HK-2 (cell line): ENCODE results near the gene GRAMD2A.

Experiments used
- DNase-seq: peaks from one replicate; pipeline ENCODE4 v3.0.0-alpha.2; 2018; ENCODE audit not compliant: unreplicated experiment

GRAMD2A gene

DNA sequence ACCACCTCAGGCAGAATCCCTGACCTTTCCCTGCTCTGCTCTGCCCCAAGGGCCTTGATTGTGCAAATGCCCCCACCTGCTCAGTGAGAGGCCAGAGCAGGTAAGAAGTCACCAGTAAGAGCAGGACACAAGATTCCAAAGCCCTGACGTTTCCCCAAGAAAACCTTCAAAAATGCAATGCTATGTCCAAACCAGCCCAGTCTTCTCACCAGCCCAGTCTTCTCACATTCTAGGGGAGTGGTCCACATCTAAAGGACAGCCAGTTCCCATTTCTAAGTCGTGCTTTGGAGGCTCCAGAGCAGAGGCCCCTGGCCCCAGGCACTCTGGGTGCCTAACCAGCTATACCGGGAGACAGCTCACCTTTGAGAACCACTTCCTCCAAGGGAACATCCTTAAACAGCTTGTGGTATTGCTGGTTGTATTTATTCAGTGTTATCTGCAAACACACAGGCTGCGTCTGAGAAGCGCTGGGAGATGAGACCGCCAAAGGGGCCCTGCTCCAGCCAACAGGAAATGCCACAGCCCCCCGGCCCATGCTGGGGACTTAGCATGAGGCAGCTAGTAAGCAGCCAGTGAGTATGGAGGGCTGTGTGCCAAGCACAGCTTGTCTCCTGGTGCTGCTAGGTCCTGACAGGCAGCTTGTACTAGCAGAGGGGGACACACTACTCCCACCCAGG lies 29.3 kb downstream of the GRAMD2A start:
- no peak for DNase-seq

GRCh38 chr15:72167445-72167844 lies 30.1 kb downstream of the GRAMD2A start:
- DNase-seq = no peak

GRCh38 chr15:72166716-72167417 lies 30.7 kb downstream of the GRAMD2A start:
- DNase-seq = no peak

DNA sequence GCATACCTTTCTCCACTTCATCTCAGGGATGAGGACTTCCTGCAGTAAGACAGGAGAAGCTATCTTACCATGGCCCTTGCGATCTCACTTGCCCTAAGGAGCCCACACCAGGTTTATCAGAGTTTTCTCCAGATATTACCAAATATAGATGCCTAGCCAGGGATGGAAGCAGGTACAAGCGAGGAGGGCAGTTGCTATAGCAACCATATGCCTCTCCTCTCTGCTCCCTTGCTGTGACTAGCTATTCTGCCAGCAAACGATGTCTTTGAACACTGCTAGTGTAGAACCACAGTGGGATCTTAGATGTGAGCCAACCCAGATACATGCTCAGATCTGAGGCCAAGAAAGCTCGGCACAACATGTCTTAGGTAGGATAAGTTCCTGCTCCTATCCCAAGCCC lies 33.9 kb downstream of the GRAMD2A start:
- no peak for DNase-seq

GRCh38 chr15:72162569-72162968 lies 35.0 kb downstream of the GRAMD2A start:
- DNase-seq = no peak

DNA sequence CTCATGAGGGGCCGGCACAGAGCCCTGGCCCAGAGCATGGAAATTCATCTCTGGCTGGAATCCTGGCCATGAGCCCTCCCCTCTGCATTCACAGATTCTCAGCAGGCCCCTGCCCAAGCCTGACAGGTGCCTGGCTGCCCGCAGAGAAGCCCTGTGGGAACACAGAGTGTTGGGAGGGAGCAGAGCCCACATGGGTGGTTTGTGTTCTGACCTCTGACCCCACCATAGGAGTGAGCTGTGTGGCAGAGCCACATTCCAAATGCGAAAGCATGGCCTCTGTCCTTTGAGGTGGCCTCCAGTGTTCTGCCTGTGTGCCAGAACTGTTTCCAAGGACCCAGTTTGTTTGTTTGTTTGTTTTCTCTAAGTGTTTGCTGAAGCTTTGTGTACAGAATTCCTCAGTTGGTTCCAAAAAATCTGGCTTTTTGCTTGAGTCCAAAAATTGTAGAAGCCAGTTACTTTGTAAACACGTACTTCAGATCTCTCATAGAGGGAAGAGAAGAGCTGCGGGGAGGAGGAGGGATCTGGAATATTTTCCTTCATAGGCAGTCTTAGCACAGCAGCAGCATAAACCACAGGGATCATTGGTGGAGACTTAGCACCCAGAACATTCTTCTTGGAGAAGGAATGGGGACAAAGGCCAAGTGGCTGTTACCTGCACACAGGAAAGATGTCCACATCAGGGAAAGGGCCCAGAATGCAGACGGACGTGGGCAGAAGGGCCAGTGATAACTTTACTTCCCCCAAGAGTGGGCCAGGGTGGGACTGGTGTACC lies 36.0 kb downstream of the GRAMD2A start:
- no peak for DNase-seq

DNA sequence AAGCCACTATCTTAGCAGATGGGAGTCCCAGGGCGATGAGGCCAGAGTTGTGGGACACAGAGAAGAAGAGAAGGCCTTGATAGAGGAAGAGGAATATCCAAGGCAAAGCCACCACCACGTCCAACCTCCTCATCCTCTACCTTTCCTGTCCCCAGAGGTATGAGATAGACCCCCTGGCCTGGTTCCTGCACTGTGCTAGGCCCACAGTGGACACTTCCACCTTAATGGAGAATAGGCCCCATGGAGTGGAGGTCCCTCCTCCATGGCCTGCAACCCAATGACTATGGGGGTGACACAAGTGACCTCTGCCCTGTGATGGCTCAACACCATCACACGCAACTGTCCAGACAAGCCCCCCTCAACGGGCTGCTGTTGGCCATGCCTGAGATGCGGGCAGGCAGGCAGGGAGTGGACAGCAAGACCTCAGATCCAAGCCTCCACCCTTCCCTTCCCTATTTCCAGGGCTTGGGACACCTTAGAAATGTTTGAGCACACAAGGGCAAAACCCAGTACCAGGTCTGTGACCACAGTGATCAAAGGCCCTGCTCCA lies 36.8 kb downstream of the GRAMD2A start:
- DNase-seq = no peak

DNA sequence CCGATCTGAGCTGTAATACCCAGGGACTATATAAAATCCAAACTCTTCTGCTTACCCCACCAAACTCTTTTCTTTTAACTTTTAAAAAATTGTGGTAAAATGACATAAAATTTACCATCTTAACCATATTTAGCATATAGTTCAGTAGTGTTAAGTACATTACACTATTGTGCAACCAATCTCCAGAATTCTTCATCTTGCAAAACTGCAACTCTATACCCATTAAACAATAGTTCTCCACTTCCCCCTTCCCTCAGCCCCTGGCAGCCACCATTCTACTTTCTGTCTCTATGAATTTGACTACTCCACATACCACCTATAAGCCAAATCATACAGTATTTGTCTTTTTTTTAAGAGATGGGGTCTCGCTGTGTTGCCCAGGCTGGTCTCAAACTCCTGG lies 40.7 kb downstream of the GRAMD2A start:
- no peak for DNase-seq

DNA sequence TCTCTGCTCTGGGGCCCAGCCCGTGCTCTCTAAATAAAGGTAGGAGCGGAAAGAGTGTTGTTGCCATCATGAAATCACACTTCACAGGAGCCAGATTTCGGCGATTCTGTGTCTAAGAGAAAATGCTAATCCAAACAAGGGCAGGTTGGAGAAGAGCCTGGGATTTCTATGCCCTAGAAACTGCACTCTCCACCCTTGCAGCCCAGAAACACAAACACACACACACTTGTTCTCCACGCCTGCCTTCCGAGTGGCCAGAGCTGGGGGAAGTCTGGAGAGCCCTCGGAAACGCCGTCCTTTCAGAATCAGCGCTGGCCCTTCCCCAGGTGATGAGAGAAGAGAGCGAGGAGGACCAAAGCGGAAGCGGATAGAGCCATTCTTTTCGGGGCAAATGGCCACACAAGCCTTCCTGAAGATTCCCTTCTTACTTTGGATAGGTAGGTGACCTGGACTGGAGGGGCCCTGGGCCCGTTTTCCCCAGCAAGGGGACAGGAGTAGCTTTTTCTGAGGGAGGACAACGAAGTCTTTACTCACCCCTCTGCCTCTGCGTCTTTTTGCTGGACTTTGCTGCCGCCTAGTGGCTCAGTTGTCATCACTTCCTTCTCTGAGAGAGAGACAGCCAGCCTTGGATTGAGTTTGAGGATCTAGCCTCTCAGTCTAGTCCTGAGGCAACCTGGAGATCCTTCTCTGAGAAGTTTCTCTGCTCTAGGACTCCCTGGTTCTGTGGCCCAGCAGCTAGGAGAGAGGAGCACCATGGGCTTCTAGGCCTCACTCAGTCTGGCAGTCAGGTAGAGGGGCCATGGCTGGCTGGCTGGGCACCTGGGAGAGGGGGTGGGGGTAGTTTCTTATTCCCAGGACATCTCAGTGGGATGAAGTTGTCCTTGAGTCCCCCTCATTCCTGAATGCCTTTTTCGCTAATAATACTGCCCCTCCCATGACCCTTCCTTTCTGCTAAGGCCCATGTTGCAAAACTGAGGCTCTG lies 41.7 kb downstream of the GRAMD2A start:
- peak; percentile 77 for DNase-seq

DNA sequence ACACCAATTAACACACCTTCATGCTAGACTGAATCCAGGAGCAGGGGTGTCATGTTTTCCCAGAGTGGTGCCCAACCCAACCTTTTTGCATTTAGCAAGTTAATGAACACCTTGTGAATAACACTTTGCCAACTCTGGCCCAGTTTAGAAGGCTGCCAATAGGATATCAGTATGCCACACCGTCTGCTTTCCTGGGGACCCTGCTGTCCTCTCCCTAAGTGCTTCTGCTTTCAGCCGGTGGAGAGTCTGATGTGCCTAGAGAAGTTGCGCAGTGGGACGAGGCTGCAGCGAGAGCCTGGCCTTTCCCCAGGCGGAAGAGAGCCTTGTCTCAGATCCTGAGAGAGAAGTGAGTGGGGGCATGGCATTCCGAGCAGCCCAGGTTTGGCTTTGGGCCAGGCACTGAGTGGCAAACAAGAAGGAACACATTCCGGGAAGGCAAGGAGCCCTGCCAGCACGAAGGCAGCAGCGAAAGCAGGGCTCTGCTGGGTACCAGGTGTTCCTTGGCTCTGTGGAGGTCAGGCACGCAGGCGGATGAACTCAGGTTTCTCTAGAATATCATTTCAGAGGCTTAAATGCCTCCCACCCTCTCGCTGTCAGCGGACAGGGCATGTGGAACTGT lies 42.5 kb downstream of the GRAMD2A start:
- peak; percentile 78 for DNase-seq

GRCh38 chr15:72154316-72154715 lies 43.3 kb downstream of the GRAMD2A start:
- DNase-seq = no peak

GRCh38 chr15:72153269-72154000 lies 44.2 kb downstream of the GRAMD2A start:
- DNase-seq = no peak

DNA sequence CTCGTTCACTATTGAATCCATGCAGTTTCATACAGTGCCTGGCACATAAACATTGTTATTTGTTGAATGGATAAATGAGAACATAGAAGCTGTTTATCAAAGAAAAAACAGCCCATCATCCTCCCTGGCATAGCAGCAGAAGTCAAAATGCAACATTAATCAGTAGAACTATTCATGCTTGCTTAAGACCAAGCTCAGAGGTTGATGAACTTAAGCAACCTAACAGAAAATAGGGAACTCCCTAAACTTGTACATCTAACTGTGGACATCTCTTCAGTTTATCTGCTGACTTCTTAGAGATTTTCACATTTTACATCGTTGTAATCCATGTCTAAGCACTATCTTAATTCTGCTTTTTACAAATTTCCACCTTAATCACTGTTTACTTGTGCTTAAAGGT lies 50.2 kb downstream of the GRAMD2A start:
- DNase-seq = no peak

DNA sequence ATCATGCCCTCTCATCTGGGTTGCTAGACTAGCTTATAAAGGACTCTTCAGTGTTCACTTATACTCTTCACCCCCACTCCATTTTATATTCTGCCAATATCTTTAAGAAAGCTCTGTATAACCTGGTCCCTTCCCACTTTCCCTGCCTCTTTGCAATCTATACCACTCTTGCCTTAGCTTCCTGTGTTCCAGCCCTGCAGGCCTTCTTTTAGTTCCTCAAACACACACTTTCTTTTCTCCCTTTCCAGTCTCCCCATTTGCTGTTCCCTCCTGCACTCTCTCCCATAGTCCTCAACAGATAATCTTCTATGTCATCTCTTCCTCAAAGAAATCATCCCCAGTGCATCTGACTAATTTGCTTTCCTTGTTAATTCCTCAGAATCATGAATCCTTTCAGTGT lies 50.7 kb downstream of the GRAMD2A start:
- no peak for DNase-seq

DNA sequence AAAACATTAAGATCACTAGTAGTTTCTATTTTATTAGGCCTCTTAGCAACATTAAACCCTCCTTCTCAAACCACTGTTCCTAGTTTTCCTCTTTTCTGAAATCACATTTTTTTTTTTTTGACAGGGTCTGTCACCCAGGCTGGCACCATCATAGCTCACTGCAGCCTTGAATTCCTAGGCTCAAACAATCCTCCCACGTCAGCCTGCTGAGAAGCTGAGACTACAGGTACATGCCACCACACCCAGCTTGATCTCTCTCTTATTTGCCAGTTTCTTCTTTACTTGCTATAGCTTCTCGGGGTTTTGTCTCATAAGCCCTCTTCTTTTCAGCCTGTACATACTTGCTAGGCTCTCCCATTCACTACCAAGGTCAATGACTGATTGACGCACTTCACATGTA lies 51.4 kb downstream of the GRAMD2A start:
- no peak for DNase-seq

GRCh38 chr15:72141171-72142084 lies 56.2 kb downstream of the GRAMD2A start:
- no peak for DNase-seq

- no peak for DNase-seq
Observed at GRCh38 chr15:72140088-72140487, 57.5 kb downstream of the GRAMD2A start.

- no peak for DNase-seq
Observed at GRCh38 chr15:72139667-72140066, 57.9 kb downstream of the GRAMD2A start.
